Uterus (tissue), 2 donors: ENCODE measurements around the gene RIT2.

Source experiments
- POLR2A ChIP-seq, 2 donors: fragments of 450-650 bp; IDR thresholded peaks; one replicate each; pipeline ENCODE4 v1.6.1; 2016; ENCODE audit warnings: antibody characterized with exemption in 2 of 2, mild to moderate bottlenecking in 1 of 2, moderate library complexity in 1 of 2
- TF ChIP-seq, protein P1 (sequence below), 4 experiments: fragments of 200-600 bp in 2 of 4; fragments of 450-650 bp in 2 of 4; sonication (generic) in 2 of 4; IDR thresholded peaks; one replicate each; pipeline ENCODE4 v1.5.1; 2016 to 2019; ENCODE audit warnings: antibody characterized with exemption in 4 of 4, mild to moderate bottlenecking in 2 of 4, moderate library complexity in 1 of 4

DNA sequence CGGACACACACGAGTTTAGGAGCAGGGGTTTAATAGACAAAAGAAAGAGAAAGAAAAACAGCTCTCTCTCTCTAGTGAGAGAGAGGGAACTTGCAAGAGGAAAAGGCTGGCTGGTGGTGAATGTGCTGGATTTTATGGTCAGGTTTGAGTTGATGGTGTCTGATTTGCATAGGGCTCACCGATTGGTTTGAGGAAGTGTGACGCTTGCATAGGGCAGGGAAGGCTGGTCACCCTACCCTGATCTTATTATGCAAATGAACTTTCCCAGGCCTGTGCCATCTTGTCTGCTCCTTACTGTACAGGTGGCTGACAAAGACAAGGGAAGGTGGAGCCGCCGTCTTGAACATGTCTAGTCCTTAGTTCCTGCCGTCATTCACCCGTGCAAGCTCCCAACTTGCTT lies 408.9 kb downstream of the RIT2 start:
- TF ChIP-seq, protein P1, sequence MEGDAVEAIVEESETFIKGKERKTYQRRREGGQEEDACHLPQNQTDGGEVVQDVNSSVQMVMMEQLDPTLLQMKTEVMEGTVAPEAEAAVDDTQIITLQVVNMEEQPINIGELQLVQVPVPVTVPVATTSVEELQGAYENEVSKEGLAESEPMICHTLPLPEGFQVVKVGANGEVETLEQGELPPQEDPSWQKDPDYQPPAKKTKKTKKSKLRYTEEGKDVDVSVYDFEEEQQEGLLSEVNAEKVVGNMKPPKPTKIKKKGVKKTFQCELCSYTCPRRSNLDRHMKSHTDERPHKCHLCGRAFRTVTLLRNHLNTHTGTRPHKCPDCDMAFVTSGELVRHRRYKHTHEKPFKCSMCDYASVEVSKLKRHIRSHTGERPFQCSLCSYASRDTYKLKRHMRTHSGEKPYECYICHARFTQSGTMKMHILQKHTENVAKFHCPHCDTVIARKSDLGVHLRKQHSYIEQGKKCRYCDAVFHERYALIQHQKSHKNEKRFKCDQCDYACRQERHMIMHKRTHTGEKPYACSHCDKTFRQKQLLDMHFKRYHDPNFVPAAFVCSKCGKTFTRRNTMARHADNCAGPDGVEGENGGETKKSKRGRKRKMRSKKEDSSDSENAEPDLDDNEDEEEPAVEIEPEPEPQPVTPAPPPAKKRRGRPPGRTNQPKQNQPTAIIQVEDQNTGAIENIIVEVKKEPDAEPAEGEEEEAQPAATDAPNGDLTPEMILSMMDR (IDR thresholded peaks at IDR 0.05): no peak
- TF ChIP-seq POLR2A (IDR thresholded peaks at IDR 0.05): no peak
